NCI-H2227 (cell line): ENCODE results near the gene RFXAP.
A peak's percentile ranks its signal among the peaks of the same experiment; 100 is the strongest.
"Not testable (repeated sequence)": the region's sequence is repeated elsewhere in the genome, so short reads cannot be mapped to it uniquely, and the experiment has no call there.

Source experiments
- DNase-seq: peaks from one replicate; lab custom pipeline; 2025; ENCODE audit not compliant: unreplicated experiment; lab: John Stamatoyannopoulos, UW

Gene RFXAP, protein sequence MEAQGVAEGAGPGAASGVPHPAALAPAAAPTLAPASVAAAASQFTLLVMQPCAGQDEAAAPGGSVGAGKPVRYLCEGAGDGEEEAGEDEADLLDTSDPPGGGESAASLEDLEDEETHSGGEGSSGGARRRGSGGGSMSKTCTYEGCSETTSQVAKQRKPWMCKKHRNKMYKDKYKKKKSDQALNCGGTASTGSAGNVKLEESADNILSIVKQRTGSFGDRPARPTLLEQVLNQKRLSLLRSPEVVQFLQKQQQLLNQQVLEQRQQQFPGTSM

DNA sequence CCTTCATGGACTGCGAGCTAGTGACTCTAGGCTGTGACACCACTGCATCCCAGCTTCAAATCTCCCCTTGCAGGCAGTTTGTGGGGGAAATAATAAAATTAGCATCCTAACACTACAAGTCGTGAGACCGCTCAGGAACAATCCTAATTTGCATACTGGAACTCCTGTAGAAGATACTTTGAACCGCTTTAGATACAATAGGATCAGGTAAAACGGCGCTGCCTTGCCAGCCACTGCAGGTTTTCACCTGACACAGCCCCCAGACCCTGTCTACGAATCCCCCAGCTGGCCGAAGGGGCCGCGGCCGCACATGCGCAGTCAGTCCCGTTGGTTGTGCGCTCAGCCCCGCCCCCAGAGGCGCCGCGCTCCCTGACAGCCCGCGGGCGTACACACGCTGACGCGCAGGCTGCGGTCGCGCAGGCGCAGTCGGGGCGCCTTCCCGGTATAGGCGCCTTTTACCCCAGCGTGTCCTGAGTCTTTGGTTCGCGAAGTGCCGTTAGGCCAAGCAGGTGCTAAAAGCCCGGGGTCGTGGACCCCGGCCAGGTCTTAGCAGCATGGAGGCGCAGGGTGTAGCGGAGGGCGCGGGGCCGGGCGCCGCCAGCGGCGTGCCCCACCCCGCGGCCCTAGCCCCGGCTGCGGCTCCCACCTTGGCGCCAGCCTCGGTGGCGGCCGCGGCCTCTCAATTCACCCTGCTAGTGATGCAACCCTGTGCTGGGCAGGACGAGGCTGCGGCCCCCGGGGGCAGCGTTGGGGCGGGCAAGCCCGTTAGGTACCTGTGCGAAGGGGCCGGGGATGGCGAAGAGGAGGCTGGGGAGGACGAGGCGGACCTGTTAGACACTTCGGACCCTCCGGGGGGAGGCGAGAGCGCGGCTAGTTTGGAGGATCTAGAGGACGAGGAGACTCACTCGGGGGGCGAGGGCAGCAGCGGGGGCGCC lies at the start of gene RFXAP:
Gene RFXAP (plus strand): TSS at position 419 of the 935 bp plus-strand sequence. CDS start 136 bp downstream, at position 555.
- DNase-seq: peak; percentile 93

DNA sequence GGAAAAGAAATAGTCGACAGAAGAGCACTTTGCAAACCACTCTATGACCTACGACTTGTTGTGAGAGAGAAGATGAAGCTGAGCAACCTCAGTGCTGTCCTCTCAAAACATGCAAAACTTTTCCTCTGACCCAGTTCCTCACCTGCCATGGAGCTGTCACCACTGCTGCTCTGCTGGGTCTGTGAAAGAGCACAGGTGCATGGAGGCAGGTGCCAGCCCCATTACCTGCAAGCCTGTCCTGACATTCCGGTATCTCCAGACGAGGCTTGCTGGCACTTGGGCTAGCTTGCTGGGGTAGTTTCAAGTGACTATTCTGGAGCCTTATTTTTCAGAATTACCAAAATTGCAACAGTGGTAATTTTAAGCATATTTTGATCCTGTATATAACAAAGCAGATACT lies 49.5 kb upstream of the RFXAP start:
- no peak for DNase-seq

DNA sequence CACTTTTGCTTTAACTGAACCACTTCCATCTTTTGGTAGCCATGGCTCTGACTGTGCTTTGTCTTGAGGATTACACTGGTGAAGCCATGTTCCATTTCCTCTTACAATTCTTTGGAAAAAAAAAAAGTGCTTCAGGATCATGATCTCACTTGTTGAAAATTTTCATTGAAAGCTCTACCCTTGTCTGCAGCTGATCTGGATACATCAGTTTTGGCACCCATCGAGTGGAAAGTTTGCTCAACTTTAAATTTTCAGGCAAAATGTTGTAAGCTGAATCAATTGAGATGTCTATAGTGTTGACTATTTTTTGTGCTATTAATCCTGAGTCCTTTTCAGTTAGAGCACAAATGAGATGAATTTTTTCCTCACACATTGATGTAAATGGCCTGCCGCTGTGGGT lies 48.3 kb upstream of the RFXAP start:
- DNase-seq: no peak

DNA sequence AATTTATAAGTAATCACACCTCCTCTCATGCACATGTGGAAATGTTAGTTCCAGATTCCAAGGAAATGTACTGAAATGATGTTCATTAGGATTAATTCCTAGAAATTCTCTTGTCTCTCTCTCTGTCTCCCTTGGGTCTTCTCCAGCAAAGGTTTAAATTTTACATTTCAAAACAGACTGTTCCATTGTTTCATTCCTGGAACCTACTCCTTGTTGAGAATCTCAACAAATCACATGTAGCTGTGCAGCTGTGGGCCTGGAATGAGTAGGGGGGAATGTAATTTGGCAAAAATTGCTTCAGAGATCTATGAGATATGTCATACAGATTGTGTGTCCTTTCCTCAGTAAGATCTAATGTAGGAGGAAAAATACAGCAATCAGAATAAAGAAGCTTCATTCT lies 46.2 kb upstream of the RFXAP start:
- no peak for DNase-seq

DNA sequence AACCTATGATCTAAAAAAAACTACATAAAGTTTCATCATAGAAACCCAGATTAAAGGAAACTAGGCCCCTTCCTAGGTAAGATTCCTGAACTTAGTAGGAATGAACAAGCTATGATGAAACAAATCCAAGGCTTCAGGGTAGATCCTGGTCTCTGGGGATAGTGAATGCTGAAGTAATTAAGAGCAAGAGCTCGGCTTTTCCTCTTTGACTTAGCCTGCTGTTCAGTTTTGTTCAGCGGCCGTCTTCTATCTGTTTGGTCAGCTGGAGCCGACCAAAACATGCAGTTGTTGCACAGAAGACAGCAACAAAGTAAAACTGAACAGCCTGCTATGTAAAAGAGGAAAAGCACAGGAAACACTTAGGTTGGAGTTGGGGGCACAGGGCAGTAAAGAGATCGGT lies 44.1 kb upstream of the RFXAP start:
- no peak for DNase-seq

DNA sequence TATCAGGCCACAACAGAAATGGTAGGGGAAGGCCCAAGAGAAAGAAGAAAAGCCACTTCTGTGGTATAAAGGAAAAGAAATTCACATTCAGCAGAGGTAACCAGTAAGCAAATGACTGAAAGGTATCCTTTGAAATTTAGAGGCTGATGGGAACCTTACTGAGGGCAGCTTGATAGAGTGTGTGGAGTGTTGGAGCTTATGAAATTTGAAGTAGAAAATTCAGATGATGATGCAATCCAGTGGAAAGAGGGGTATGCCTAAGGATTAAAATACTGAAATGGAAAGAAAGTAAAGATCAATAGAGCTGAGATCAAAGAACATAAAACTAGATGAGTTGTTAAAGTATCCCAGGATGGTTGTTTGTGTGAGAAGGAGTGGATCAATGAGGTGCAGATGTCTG lies 42.8 kb upstream of the RFXAP start:
- no peak for DNase-seq

DNA sequence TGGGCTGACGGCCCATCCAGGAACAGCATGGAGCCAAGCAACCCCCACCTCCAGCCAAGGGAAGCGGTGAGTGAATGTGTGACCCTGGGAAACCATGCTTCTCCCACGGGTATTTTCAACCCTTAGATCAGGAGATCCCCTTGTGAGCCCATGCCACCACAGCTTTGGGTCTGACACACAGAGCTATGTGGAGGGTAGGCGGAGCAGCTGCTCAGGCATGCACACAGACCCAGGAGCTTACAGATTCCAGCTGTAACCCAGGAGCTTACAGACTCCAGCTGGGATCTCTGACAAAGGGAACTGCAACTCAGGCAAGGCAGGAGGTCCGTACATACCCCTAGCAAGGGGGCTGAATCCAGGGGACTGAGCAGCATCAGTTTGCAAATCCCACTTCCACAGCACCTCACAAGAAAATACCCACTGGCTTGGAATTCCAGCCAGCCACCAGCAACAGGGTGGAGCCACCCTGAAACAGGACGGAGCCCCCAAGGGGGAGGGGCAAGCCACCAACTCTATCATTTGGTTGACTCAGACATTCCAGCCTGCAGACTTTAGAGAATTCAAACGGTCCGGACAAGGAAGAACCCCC lies 40.8 kb upstream of the RFXAP start:
- DNase-seq: no peak

DNA sequence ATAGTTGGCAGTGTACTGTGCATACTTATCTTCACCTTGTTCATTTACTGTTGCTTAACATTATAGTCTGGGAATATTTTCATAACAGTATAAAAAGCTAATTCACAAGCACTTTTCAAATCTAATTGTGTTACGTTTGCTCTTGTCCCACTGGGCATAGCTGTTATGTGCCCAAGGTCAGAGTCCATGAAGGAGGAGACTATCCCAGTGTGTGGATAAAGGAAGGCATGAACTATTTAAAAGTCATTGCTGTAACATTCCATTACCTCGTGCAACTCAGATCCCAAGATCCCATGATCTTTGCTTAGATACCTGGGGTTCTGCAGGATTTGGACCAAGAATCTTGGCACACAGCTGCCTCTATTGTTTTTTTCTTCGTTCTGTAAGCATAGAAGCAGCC lies 35.1 kb upstream of the RFXAP start:
- no peak for DNase-seq

DNA sequence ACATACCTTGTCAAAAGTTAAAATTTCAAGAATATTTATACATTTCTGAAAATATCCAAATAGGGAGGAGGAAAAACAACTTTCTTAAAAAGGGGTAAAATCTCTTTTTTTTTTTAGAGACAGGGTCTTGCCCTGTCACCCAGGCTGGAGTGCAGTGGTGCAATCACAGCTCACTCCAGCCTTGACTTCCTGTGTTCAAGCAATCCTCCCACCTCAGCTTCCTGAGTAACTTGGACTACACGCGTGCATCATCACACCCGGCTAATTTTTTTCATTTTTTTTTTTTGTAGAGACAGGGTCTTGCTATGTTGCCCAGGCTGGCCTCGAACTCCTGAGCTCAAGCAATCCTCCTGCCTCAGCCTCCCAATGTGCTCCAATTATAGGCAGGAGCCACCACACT lies 32.8 kb upstream of the RFXAP start:
- DNase-seq: not testable (repeated sequence)

DNA sequence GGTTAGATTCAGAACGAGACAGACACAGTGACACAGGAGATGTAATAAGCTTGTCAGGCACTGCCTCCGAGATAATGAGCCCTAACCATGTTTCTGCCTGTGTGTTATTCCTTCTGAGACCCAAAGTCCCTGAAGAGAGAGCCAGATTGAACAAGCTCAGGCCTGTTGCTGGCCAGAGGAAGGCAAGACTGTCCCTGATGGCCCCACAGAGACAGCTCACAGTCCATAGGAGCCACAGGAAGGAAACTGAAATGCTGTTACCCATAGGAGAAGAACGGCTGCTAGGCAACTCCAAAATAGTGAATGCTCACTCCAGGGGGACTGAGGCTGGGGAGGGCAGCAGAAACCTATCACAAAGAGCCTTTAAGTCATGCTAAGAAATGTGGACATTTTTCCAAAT lies 31.8 kb upstream of the RFXAP start:
- no peak for DNase-seq

DNA sequence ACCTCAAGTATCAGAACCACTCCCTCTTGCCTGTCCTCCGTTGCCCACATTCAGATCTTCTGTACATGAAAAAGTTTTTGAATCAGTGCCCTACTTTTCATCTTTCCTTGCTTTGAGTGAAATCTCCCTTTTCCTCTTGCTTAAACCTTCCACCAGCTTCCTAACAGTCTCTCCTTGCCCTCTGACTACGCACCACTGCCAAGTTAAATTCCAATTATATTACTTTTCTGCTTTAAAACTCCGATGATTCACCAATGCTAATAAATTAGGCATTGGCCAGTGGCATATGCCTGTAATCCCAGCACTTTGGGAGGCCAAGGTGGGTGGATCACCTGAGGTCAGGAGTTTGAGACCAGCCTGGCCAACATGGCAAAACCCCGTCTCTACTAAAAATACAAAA lies 30.7 kb upstream of the RFXAP start:
- DNase-seq: no peak

DNA sequence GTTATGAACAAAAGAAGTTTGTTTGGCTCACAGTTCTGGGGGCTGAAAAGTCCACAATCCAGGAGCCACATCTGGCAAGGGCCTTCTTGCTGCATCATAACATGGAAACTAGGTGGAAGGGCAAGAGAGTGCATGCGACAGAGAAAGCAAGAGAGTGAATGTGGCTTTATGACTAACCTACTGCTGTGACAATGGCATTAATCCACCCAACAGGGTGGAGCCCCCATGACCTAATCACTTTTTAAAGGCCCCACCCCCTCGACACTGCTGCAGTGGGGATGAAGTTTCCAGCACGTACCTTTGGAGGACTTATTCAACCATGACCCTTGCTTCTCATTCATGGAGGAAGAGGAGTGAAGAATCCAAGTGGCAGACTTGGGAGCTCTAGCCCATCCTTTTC lies 30.0 kb upstream of the RFXAP start:
- DNase-seq: no peak

DNA sequence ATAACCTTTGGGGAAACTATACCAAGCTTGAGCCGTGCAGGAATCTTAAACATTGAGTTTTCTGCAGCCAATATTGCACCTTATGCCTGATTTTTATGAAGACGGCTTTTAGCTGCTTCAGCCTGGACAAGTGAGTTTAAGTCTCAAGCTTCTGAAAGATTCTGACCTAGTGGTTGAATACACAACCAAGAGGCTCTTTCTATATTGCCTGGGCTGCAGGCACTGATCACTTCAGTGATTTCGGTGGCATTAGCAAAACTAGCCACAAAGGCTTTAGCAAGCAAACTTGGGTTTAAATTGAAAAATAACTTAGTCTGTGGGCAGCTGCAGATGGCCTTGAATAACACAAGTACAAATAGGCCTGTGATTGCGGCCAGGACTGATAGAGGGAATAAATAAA lies 29.3 kb upstream of the RFXAP start:
- no peak for DNase-seq

DNA sequence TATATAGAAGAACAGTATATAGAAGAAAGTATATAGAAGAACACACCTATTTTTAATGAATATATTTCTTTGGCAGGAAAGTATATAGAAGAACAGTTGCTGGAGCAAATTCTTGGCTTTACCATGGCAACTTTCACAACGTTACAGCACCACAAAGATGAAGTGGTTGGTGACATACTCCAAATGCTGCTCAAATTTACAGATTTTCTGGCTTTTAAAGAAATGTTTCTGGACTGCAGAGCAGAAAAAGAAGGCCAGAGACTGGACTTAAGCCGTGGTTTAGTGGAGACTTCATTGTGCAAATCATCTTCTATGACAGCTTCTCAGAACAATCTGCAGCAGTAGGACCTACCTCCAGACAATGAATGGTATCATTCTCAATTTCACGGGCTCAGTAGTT lies 24.3 kb upstream of the RFXAP start:
- DNase-seq: no peak

DNA sequence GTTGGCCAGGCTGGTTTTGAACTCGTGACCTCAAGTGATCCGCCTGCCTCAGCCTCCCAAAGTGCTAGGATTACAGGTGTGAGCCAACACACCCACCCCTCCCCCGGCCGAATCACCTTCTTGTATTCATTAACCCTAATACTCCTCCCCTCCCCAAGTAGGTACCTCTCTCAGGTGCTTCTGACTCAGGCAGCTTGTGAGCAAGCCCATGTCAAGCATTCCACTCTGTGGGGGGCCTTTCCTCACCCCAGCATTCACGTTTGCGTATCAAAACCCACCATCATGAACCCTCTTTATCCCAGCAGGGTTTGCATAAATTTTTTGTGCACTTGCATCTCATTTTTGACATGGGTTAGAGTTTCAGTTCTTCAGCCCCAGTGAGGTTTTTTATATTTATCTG lies 23.6 kb upstream of the RFXAP start:
- DNase-seq: no peak

DNA sequence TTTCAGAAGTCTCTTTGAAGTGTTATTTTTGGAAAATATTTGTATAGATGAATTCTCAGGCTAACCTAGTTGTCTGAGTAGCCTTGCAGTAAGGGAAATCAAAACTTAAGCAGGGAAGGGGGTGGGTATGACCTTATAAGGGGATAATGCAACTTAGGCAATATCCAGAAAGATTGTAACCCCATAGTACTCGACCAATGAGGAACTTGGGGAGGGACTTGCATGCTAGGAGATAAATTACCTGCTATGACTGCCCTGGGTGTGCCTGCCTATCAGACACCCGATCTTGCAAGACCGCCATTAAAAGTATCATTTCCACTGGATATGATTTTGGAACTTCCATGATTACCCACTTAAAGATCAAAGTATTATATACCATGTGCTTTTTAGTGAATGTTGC lies 23.0 kb upstream of the RFXAP start:
- DNase-seq: no peak

DNA sequence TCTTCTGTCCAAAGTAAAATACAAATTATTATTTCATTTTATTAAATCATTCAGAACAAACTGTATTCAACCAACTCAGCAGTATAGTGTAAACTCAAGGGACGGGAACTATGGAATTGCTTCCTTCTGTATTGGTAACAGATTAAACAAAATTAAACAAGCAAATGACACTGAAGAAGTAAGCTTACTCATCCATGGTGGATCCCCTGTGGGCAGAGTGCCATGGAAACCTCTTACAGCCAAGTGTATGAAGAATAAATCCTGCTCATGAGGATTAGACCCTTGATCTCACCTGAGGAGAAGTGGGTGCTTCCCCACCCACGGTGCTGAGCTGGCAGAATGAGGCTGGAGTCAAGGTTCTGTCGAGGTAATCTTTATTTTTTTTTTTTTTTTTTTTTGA lies 18.0 kb upstream of the RFXAP start:
- no peak for DNase-seq

DNA sequence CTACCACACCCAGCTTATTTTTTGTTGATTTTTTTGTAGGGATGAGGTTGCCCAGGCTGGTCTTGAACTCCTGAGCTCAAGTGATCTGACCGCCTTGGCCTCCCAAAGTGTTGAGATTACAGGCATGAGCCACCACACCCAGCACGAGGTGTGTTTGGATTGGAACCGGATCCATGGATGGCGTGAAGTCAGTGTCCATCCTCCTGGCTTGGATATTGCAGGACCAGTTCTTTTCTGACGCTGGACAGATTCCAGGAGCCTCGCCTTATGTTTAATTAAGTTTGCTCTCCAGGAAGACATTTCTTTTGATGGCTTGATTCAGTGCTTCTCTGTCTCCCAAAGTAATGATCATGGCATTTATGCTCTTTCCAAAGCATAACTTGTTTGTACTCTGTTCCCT lies 14.4 kb upstream of the RFXAP start:
- DNase-seq: no peak

DNA sequence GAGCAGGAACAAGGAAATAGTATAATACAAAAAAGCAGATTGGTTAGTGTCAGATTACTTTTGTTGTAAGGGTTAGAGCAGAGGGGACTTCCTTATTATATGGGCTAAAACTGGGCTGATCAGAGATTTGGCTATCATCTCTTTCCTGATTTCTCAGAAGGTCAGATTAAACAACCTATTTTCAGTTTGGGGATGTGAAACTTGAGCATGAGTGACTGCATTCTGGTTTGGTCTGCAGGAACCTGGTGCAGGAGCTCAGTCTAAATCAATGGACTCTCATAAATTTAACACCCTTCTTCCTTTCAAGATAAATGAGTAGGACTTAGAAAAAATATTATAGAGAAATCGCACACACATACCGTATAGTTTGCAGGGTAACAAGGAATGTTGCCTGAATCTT lies 12.9 kb upstream of the RFXAP start:
- DNase-seq: no peak

DNA sequence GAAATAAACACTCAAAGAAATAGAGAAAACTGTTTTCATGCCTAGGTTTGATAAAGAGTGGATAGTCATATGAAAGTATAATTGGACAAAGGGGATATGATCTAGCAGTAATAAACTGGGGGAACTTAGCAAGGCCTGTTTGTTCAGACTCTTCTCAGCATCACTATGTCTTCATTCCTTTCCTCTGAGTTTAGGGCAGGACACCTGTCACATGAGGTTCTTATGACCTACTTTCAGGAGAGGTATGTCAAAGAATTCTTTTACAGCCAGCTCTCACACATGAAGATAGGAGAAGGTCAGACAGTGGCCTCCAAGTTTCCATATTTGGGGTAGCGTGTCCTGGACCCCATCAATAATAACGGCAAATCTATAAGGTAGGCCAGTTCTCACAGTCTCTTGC lies 11.4 kb upstream of the RFXAP start:
- no peak for DNase-seq

DNA sequence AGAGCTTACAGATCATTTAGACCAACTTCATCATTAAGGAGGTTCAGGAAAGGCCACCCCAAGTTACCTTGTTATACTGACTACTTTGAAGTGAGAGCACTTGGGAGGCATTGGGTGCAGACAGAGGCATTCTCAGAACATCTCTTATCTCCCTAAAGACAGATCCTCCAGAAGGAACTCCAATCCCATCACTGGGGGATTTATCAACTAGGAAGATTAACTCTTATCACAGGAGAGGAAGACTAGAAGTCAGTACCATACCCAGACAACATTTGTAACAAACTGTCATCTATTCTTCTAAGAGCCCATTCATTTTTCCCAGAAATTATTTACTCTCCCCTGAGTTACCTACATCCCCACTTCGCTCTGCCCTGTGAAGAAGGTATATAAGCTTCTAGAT lies 5.8 kb upstream of the RFXAP start:
- DNase-seq: no peak

DNA sequence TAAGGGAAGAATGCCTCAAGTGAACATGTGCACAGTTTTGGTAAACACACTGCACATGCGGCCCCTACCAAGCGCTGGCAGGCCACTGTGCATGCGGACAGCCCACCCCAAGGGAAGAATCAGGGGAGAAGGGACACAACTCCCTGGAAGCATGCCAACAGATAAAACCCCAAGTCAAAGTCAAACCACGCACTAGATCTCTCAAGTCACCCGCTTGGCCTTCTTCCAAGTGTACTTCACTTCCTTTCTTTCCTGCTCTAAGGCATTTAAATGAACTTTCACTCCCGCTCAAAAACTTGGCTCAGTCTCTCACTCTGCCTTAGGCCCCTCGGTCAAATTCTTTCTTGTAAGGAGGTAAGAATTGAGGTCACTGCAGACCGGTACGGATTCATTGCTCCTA lies 4.6 kb upstream of the RFXAP start:
- peak; percentile 4 for DNase-seq
